Karpas-422 (cell line): Measurements from ENCODE around the gene BMP7. TPM values are rescaled to one million over a fixed set of nuclear protein-coding genes. Genes with fewer than 3 reads are reported as not detected.

Experiments
- DNase-seq: peaks from one replicate; pipeline ENCODE4 v3.0.0-alpha.2; 2015
- H2AFZ ChIP-seq: fragments of 200-600 bp; sonication (generic); 2 replicates; pipeline ENCODE4 v1.6.1; 2014; ENCODE audit warnings: antibody characterized with exemption, low read length, mixed read lengths
- H3K27ac ChIP-seq: fragments of 200-600 bp; sonication (generic); 2 replicates; pipeline ENCODE4 v1.5.1; 2014; ENCODE audit warnings: mild to moderate bottlenecking, low read length, moderate library complexity
- H3K27me3 ChIP-seq: fragments of 200-600 bp; sonication (generic); 2 replicates; pipeline ENCODE4 v1.6.1; 2014; ENCODE audit warnings: low read length, mixed read lengths
- H3K36me3 ChIP-seq: fragments of 200-600 bp; sonication (generic); 2 replicates; pipeline ENCODE4 v1.6.1; 2014; ENCODE audit warnings: low read length, mixed read lengths; ENCODE audit not compliant: insufficient read depth
- H3K4me1 ChIP-seq: fragments of 200-600 bp; sonication (generic); 2 replicates; pipeline ENCODE4 v1.6.1; 2014; ENCODE audit warnings: mild to moderate bottlenecking, low read length, mixed read lengths
- H3K4me2 ChIP-seq: fragments of 200-600 bp; sonication (generic); 2 replicates; pipeline ENCODE4 v1.6.1; 2014; ENCODE audit warnings: low read length, low read depth, mild to moderate bottlenecking; ENCODE audit not compliant: poor library complexity, severe bottlenecking
- H3K4me3 ChIP-seq: fragments of 200-600 bp; sonication (generic); 2 replicates; pipeline ENCODE4 v1.5.1; 2014; ENCODE audit warnings: mild to moderate bottlenecking, antibody characterized with exemption, low read length, mixed read lengths
- H3K79me2 ChIP-seq: fragments of 200-600 bp; sonication (generic); 2 replicates; pipeline ENCODE4 v1.6.1; 2014; ENCODE audit warnings: mild to moderate bottlenecking, low read length, mixed read lengths
- H3K9ac ChIP-seq: fragments of 200-600 bp; sonication (generic); 2 replicates; pipeline ENCODE4 v1.6.0; 2014; ENCODE audit warnings: low read length
- H3K9me2 ChIP-seq: fragments of 200-600 bp; sonication (generic), shearing (Covaris generic); replicated peaks from 2 replicates; pipeline ENCODE4 v1.6.0; 2014; ENCODE audit warnings: mild to moderate bottlenecking, low read length, moderate library complexity; ENCODE audit not compliant: insufficient read depth
- H3K9me3 ChIP-seq: fragments of 300-700, 200-600 bp; sonication (generic); 2 replicates; pipeline ENCODE4 v1.6.1; 2014; ENCODE audit warnings: low read length, mixed read lengths
- H4K20me1 ChIP-seq: fragments of 200-600 bp; sonication (generic); 2 replicates; pipeline ENCODE4 v1.6.1; 2014; ENCODE audit warnings: mild to moderate bottlenecking, antibody characterized with exemption, low read length, low read depth; ENCODE audit not compliant: insufficient read depth
- total RNA-seq: library from RNA; depleted of rRNA; stranded (reverse); fragments of >200 nt; shearing (Covaris generic); gene quantifications from 2 replicates; pipeline ENCODE4 v1.2.3, GENCODE V29; 2014; ENCODE audit warnings: low replicate concordance

Gene BMP7
- total RNA-seq, 1 experiment from 2014 or later: not detected

- H3K27ac ChIP-seq: no peak overlapping the region
- no peaks in the 10 kb centered on the region for H3K9me2 ChIP-seq
- peaks cover 7% of the 10 kb centered on the region; the same call in 1 of the 2 replicates for H3K9me3 ChIP-seq
- H3K36me3 ChIP-seq: no peaks in the 10 kb centered on the region
- no peaks in the 10 kb centered on the region for H3K79me2 ChIP-seq
- no peak for DNase-seq
- no peak overlapping the region for H3K4me2 ChIP-seq
- H3K27me3 ChIP-seq: peaks cover 6% of the 10 kb centered on the region; the same call in 1 of the 2 replicates
- no peak overlapping the region for H3K9ac ChIP-seq
- no peak overlapping the region for H2AFZ ChIP-seq
- H3K4me1 ChIP-seq: no peaks in the 10 kb centered on the region
- H3K4me3 ChIP-seq: no peak overlapping the region
- no peaks in the 10 kb centered on the region for H4K20me1 ChIP-seq
Observed at GRCh38 chr20:57210054-57210910, 56.2 kb downstream of the BMP7 start.

- Histone ChIP-seq H3K9ac (no peak overlapping the region), H3K36me3 (no peaks in the 10 kb centered on the region), H3K79me2 (no peaks in the 10 kb centered on the region), H3K9me2 (no peaks in the 10 kb centered on the region), H3K4me3 (no peak overlapping the region), H3K9me3 (peaks cover 7% of the 10 kb centered on the region; the same call in 1 of the 2 replicates), H3K4me1 (no peaks in the 10 kb centered on the region), H4K20me1 (no peaks in the 10 kb centered on the region), H3K27me3 (peaks cover 6% of the 10 kb centered on the region; the same call in 1 of the 2 replicates), H3K27ac (no peak overlapping the region), H3K4me2 (no peak overlapping the region), H2AFZ (no peak overlapping the region)
- no peak for DNase-seq
Observed at GRCh38 chr20:57209413-57209812, 57.0 kb downstream of the BMP7 start.

GRCh38 chr20:57208198-57208597, 58.2 kb downstream of the BMP7 start:
- no peaks in the 10 kb centered on the region for H3K36me3 ChIP-seq
- no peak overlapping the region for H3K4me3 ChIP-seq
- peaks cover 6% of the 10 kb centered on the region; the same call in 1 of the 2 replicates for H3K27me3 ChIP-seq
- no peaks in the 10 kb centered on the region for H4K20me1 ChIP-seq
- H3K79me2 ChIP-seq: no peaks in the 10 kb centered on the region
- no peak for DNase-seq
- no peak overlapping the region for H2AFZ ChIP-seq
- no peaks in the 10 kb centered on the region for H3K9me2 ChIP-seq
- peaks cover 7% of the 10 kb centered on the region; the same call in 1 of the 2 replicates for H3K9me3 ChIP-seq
- no peak overlapping the region for H3K9ac ChIP-seq
- no peaks in the 10 kb centered on the region for H3K4me1 ChIP-seq
- no peak overlapping the region for H3K27ac ChIP-seq
- no peak overlapping the region for H3K4me2 ChIP-seq

- Histone ChIP-seq H3K4me1 (no peaks in the 10 kb centered on the region), H3K9me3 (peaks cover 7% of the 10 kb centered on the region; the same call in 1 of the 2 replicates), H3K4me2 (no peak overlapping the region), H3K9me2 (no peaks in the 10 kb centered on the region), H3K27me3 (peaks cover 6% of the 10 kb centered on the region; the same call in 1 of the 2 replicates), H4K20me1 (no peaks in the 10 kb centered on the region), H2AFZ (no peak overlapping the region), H3K4me3 (no peak overlapping the region), H3K79me2 (no peaks in the 10 kb centered on the region), H3K9ac (no peak overlapping the region), H3K36me3 (no peaks in the 10 kb centered on the region), H3K27ac (no peak overlapping the region)
- DNase-seq: no peak
Observed at GRCh38 chr20:57207251-57207650, 59.2 kb downstream of the BMP7 start.

GRCh38 chr20:57205606-57206219, 60.7 kb downstream of the BMP7 start:
- H3K9me3 ChIP-seq: peaks cover 7% of the 10 kb centered on the region; the same call in 1 of the 2 replicates
- DNase-seq: no peak
- no peak overlapping the region for H3K9ac ChIP-seq
- peaks cover 6% of the 10 kb centered on the region; the same call in 1 of the 2 replicates for H3K27me3 ChIP-seq
- no peaks in the 10 kb centered on the region for H3K36me3 ChIP-seq
- no peaks in the 10 kb centered on the region for H3K79me2 ChIP-seq
- H2AFZ ChIP-seq: no peak overlapping the region
- H3K4me3 ChIP-seq: no peak overlapping the region
- H3K27ac ChIP-seq: no peak overlapping the region
- no peaks in the 10 kb centered on the region for H4K20me1 ChIP-seq
- H3K4me2 ChIP-seq: no peak overlapping the region
- H3K4me1 ChIP-seq: peaks cover 3% of the 10 kb centered on the region; the same call in 1 of the 2 replicates
- no peaks in the 10 kb centered on the region for H3K9me2 ChIP-seq

GRCh38 chr20:57203986-57204385, 62.5 kb downstream of the BMP7 start:
- Histone ChIP-seq H2AFZ (no peak overlapping the region), H3K9me3 (peaks cover 7% of the 10 kb centered on the region; the same call in 1 of the 2 replicates), H3K4me1 (peaks cover 3% of the 10 kb centered on the region; the same call in 1 of the 2 replicates), H3K27ac (no peak overlapping the region), H3K9me2 (no peaks in the 10 kb centered on the region), H3K4me3 (no peak overlapping the region), H3K27me3 (peaks cover 6% of the 10 kb centered on the region; the same call in 1 of the 2 replicates), H3K9ac (no peak overlapping the region), H4K20me1 (no peaks in the 10 kb centered on the region), H3K4me2 (no peak overlapping the region), H3K79me2 (no peaks in the 10 kb centered on the region), H3K36me3 (no peaks in the 10 kb centered on the region)
- DNase-seq: no peak

GRCh38 chr20:57203204-57203603, 63.2 kb downstream of the BMP7 start:
- H3K4me1 ChIP-seq: peaks cover 3% of the 10 kb centered on the region; the same call in 1 of the 2 replicates

GRCh38 chr20:57202309-57202708, 64.1 kb downstream of the BMP7 start:
- Histone ChIP-seq H3K4me1 (peaks cover 3% of the 10 kb centered on the region; the same call in 1 of the 2 replicates), H3K27ac (no peak overlapping the region), H3K4me2 (no peak overlapping the region), H2AFZ (no peak overlapping the region), H3K9ac (no peak overlapping the region), H4K20me1 (no peaks in the 10 kb centered on the region), H3K9me3 (peaks cover 6% of the 10 kb centered on the region; the same call in 1 of the 2 replicates), H3K4me3 (no peak overlapping the region), H3K9me2 (no peaks in the 10 kb centered on the region), H3K27me3 (peaks cover 5% of the 10 kb centered on the region; the same call in 1 of the 2 replicates), H3K79me2 (no peaks in the 10 kb centered on the region), H3K36me3 (no peaks in the 10 kb centered on the region)
- no peak for DNase-seq

More at GRCh38 chr20:57203204-57203603, 63.2 kb downstream of the BMP7 start:
- H3K27ac ChIP-seq: no peak overlapping the region
- no peak for DNase-seq
- H3K79me2 ChIP-seq: no peaks in the 10 kb centered on the region
- no peak overlapping the region for H3K4me3 ChIP-seq
- H3K36me3 ChIP-seq: no peaks in the 10 kb centered on the region
- H3K9me3 ChIP-seq: peaks cover 7% of the 10 kb centered on the region; the same call in 1 of the 2 replicates
- no peak overlapping the region for H2AFZ ChIP-seq
- H3K9ac ChIP-seq: no peak overlapping the region
- no peaks in the 10 kb centered on the region for H4K20me1 ChIP-seq
- H3K4me2 ChIP-seq: no peak overlapping the region
- H3K27me3 ChIP-seq: peaks cover 6% of the 10 kb centered on the region; the same call in 1 of the 2 replicates
- no peaks in the 10 kb centered on the region for H3K9me2 ChIP-seq
